Stimulated activated CD8-positive, alpha-beta memory T cell treated with anti-CD3 and anti-CD28 coated beads, Interleukin-12 subunit alpha, Interleukin-12 subunit beta, amount 100 ng/mL, for 1 hour (primary cell): ENCODE data around the gene EGFL7.

Experiments used
- DNase-seq: peaks from one replicate; pipeline ENCODE4 v3.0.0-alpha.2; 2020; ENCODE audit warnings: low read depth

The EGFL7 gene

DNA sequence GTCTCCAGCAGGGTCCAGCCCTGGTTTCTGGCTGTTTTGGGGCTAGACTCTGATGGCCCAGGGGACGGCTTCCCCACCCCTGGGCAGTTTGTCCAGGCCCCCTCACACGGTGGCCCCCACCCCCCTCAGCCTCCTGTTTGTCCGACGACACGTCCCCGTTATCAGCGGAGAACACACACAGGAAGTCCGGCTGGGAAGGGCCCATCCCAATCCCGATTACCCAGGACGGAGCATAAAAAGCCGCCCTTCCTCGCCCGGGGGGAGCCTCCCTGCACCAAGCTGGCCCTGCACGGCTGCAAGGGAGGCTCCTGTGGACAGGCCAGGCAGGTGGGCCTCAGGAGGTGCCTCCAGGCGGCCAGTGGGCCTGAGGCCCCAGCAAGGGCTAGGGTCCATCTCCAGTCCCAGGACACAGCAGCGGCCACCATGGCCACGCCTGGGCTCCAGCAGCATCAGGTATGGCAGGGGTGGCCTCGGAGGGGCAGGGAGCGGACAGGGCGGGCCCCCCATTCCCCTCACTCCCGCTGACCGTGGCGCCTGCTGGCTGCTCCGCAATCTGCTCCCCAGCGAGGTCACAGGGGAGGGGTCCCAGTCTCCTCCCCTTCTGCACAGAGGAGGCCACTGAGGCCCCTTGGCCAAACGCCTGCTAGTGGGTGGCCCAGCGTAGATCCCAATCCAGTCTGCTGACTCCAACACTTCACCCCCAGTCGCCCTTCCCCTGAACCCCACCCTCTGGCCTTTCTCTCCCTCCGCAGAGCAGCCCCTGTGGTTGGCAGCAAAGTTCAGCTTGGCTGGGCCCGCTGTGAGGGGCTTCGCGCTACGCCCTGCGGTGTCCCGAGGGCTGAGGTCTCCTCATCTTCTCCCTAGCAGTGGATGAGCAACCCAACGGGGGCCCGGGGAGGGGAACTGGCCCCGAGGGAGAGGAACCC lies at the start of gene EGFL7:
Gene EGFL7, plus strand, starts transcription at position 261 of the 926 bp plus-strand sequence. CDS start 5,367 bp downstream, outside the sequence.
- DNase-seq: no peak

DNA sequence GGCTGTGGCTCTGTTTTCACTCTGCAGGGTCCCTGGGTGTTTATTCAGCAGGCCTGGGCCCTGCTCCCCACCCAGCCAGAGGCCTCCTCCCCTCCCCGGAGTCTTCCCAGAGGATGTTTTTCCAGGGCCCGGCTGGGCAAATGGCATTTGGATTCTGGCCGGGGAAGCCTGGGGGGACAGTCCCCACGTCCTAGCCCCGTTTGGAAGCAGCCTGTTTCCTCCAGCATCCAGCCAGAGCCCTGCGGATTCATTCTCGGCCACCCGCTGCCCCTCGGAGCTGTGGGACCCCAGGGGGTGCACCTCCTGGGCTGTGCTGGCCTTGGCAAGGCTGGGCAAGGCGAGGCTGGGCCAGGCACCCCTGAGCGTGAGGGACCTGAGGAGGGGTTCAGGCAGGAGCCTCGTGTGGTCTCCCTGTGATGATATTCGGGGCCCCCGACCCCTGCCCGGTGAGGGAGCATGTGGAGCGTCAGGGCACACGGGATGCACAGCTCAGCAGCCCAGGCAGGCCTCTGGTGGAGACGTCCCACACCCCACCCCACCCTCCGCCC lies 48.8 kb upstream of the EGFL7 start:
- no peak for DNase-seq

DNA sequence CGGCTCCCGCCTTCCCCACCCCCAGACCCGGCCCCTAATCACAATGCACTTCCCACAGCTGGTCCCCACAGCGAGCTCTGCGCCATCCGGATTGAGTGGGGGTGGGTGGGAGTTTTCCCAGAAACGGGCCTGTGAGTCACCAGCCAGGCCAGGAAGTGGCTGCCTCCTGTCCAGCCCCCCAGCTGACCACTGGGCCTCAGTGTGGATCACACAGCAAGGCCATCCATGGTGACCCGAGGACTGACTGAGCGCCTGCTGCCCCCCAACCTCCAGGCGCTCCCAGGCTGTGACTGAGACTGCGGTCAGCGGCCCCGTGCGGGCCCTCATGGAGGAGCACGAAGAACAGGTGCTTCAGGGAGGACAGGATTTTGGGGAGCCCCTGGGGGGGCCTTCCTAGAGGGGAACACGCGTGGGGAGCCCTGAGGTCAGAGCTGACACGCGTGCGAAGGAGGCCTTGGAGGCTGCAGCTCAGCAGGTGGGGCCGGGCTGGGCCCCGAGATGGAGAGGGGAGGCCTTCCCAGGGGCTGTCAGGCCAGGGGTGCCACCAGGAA lies 48.3 kb upstream of the EGFL7 start:
- no peak for DNase-seq

DNA sequence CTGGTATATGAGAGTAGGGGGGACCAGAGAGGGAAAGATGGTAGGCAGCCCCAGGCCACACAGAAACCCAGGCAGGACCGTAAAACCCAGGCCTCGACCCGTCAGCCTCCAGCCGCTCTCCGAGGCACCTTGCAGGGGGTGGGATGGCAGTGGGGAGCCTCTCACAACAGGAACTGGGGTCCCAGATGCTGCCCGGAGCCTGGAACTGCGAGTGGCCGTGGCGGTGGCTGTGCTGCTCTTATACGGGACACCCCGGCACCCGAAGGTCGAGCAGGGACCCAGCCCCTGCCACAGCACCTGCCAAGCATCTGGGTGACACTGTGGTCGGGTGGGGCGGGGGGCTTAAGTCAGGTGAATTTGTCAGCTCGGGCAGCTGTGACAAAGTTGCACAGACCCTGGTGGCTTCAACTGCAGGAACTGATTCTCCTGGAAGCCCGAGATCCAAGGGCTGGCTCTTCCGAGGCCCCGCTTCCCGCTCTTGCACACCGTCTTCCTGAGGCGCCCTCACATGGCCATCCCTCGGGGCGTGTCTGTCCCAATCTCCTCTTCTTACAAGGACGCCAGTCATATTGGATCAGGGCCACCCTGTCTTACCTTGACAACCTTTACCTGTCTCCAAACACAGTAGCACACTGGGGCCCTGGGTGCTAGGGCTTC lies 47.6 kb upstream of the EGFL7 start:
- DNase-seq: no peak

DNA sequence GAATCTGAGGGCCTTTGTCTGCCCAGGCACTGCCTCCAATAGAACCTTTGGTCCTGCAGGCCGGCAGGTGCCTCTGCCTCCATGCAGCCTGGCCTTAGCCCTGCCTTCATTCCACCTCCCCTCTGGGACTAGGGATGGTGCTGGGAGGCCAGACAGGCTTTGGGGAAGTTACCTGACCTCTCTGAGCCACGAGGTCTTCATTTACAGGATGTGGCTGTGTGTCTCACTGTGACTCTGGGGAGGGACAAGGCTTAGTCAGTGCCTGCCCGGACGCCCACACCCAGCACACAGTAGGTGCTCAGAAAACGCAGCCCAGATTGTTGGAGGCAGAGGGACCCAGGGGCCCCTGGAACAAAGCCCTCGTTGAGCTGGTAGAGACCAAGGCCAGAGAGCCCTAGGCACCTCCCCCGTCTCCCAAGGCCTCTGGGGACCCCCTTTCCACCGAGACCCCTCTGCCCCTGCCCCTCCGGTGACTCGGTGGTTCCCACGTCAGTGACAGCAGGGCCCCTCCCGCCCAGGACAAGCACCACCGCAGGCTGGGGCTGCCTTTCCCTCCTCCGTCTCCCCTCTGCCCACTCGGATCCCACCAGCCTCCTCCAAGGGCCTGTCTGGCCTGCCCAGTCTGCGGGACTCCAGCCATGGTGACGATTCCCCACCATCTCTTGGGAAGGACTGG lies 46.9 kb upstream of the EGFL7 start:
- no peak for DNase-seq

DNA sequence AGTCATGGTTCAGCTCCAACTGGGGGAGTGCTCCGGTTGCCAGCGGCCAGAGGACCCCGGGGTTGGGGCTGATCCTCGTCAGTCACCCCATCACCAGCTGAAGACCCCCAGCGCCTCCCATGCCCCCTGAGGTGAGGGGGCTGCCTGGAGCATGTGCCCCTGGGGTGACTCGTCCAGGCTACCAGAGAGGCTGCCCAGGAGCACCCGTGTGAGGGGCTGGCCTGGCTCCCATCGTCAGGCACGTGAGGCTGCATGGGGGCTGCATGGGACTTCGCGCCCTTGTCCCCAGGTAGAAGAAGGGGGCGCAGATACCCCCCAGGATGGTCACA lies 46.4 kb upstream of the EGFL7 start:
- no peak for DNase-seq

DNA sequence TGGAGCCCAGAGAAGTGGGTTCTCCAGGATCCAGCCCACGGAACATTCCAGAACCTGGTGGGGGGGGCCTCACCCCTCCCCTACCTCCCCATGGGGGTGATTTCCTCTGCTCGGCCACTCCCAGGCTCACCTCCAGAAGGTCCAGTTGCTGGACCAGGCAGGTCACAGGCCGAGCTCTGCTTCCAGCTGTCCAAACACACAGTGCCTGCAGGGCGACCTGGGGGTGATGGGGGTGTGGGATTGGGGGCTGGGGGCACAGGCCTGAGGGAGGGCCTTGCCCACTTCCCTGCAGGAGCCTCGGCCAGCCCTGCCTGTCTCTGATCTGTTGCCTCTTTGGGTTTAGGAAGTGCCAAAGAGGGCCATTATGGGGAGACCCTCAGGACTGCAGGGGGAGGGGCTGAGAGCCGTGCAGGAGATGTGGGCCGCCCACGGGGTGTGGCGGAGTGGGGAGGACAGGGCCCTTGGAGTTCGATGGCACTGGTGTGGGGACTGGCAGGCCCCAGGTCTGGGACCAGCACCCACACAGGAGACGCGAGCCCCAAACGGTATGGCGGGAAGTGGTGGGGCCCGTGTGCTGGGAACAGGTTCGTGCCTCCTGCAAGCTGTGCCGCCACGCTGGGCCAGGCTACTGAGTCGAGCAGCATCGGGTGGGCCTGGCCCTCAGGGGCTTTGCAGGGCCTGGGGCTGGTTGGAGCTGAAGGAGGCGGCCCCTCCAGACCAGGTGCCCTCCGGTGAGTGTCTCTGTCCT lies 45.6 kb upstream of the EGFL7 start:
- DNase-seq: no peak

DNA sequence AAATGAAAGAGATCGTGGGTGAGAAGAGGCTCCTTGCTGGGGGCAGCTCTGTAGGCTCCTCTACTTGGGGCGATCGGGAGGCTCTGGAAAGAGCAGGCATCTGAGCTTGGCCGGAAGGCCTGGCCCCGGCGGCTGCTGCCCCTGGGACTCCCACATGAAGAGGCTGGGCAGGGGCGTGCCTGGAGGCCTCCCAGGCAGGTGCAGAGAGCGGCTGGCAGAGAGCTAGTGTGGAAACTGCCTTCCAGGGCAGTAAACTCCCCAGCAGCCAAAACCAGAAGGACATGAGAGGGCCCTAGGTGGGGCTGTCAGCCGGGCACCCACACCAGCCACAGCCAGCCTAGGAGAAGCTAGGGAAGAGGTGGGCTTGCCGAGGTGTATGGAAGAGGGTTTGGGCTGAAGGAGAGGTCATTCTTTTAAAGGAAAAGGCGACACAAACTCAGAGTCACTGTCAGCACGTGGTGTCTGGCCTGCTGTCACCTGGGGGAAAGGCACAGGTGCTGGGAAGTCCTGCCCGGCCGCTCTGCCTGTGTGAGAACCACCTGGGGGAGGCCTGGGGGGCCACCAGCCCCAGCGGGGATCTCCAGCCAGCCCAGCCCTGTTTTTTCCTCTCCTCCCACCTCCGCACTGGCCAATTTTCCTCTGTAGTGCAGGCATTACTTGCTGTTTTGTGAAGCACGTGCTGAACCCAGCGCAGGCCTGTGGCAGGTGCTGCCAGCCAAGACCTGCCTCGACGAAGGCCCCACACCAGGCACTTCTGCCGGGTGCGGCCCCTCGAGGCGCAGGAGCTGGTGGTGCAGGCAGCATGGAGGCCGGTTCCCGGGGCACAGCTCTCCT lies 44.8 kb upstream of the EGFL7 start:
- no peak for DNase-seq

DNA sequence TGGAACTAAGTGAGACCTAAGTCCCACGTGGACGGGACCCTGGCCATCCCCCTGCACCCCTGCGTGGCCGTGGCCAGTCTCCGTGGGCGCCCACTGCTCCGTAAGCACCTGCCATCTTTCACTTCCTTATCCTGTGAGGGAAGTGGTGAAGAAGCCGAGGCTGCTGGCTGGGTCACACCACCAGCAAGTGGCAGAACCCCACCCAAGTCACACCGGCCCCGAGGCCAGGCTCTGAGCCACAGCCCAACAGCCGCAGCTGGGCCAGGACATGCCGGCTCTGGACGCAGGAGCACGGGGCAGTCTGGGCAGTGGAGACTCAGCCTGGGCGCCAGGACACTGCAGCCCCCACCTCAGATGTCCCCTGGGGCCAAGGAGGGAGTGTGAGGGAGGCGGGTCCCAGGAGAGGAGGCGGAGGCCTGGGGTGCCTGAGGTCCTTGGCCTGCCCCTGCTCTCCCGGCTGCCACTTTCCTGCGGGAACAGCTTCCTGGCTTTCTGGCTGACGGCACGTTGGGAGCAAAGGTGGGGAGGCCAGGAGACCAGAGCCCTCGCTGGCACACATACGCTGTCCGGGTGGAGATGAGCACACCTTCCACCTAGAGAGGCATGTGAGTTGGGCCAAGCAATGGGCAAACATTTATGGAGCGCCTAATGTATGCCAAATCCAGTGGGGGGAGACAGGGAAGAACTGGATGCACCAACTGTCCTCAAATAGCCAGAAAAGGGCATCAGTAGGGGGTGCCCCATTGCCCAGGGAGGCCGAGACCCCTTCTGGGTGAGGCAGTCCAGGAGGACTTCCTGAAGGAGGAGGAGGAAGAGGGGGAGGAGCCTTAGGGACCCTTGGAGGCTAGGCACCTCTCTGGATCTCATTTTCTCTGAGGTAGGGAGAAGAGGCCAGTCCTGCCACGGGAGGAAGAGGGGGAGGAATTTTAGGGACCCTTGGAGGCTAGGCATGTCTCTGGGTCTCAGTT lies 43.9 kb upstream of the EGFL7 start:
- DNase-seq: no peak

DNA sequence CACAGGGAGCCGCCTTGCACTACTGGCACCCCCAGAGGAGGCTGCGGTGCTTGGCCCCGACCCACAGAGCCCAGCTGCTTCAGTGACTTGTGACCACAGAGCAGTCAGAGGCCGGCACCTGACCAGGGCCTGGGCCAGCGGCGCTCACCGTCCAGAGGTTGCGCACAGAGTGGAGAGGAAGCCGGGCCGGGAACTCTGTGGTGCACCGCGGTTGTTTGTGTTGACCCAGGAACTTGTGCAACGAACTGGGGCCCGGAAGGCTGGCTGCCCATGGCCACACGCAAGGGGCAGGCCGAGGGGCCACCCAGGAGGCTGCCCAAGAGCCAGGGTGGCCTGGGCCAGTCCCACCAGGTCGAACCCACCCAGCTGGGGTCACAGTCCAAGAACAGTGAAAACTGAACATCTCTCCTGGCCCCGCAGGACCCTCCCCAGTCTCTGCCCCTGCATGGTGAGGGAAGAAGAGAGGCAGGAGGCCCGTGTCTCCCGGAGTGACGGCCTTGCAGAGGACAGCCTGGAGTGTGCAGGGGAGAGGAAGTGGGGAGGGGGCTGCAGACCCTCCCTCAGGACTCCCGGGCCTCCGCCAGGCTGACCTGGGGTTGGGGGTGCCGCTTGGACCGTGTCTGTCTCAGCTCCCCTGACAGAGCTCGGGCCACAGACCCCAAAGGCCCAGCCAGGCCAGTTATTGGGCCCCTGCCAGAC lies 42.8 kb upstream of the EGFL7 start:
- no peak for DNase-seq

DNA sequence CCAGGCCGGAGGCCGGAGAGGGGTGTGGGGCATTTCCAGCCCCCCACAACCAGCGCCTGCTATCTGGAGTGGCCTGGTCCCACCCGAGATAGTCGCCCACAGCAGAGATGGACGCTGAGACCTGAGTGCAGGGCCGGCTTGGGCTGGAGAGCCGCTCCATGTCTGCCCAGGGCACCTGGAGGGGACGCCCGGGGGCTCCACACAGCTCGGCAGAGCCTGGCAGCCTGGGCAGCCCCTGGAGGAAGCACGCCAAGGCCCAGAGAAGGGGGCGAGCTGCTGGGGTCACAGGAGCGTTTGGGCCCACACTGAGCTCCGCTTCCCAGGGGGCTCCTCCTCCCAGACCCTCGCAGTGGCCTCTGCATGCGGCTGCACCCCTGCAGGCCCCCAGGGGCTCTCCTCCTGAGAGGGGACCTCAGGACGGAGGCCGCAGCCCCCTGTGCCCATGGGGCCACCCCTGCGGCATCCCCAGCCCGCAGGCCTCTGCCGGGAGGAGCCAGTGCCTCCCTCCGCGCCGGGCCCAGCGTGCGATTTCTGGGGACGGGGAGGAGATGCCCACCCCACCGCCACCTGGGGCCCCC lies 42.2 kb upstream of the EGFL7 start:
- DNase-seq: no peak

DNA sequence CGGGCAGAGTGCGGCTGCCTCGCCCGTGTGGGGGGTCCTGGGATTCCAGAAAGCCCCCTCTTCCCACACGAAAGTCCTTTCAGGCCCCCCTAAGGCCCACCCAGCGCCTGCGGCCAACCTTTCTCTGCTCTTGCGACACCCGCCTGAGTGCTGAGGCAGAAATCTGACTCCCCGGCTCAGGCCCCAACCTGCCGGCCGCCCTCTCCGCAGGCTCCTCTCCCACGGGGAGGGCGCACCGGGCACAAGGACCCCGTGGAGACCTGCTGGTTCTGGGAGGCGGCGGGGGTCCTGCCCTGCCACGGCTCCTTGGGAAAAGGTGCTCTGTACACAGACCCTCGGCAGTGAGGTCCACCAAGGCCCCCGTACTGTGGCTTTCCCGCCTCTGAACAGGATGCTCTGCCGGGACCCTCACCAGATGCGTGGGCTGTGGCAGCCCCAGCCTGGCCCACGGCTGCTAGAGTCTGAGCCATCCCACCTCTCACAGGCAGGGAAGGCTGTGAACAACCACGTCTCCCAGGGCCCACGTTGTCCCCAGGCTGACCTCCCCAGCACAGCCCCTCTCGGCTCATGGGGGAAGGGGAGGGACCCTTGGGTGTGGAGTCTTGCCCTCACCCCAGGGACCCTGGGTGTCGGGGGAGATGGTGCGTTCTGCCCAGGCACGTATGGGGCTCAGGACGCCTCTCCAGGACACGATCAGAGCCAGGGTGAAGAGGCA lies 41.5 kb upstream of the EGFL7 start:
- DNase-seq: no peak

DNA sequence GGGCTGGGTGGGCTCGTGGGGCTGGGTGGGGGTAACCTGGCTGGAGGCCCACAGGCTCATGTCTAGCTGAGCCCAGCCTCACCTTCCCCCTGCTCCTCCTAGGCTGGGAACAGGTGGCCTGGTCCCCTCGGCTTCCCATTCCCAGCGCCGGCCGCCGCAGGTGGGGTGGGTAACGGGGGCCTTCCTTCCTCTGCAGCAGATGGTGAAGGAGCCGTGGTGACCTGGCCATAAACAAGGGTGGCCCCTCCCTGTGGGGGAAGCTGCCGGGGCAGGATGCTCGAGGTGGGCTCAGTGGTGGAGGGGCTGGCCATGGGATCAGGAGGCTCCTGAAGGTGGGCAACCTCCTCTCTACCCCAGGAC lies 41.0 kb upstream of the EGFL7 start:
- no peak for DNase-seq

DNA sequence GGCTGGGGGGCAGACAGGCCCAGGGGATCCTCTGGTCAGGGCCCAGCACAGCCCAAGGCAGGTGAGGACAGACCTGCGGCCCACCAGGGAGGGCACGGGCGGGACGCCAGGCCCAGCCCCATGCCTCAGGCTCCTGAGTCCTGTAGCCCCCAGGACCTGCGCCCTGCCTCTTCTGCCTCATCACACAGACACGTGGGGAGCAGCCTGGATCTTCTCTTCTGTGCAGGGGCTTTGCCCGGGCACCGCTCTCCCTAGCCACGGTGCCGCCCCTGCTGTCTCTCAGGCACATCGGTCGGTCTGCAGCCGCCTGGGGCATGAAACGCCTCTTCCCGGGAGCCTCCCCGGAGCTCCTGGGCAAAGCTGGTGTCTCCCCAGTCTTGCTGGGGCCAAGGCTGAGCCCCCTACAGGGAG lies 40.2 kb upstream of the EGFL7 start:
- no peak for DNase-seq

DNA sequence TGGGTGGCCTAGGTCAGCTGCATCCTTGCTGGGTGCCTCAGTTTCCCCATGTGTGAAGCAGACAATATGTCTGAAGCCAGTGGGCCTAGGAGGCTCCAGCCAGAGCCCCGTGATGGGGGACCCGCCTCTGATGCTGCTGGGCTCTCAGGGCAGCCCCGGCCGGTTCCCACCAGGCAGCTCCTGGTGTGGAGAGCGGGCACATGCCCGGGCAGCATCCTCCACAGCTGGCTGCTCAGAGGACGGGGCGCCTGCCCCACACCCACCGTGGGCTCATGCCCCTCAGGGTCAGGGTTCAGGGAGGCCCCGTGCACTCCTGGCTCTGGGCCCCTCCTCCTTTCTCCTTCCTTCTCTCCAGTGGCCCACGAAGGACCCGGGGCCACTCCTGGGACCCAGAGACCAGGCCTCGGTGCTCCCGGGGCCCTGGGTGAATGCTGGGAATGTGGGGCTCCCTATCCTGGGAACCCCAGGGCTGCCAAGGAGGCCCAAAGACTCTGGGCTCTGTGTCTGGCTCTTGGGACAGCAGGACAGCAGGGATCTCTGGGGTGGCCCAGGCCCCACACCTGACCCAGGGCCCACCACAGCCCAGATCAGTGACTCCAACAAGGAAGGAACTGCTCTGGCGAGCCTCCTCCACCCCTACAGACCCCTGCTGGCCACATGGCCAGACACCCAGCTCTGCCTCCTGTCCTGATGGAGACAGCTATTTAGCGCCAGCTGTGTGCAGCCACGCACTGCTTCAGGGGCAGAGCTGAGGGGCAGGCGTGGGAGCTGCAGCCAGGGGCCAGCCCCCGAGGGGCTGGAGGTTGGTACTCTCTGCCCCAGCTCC lies 39.5 kb upstream of the EGFL7 start:
- DNase-seq: no peak

DNA sequence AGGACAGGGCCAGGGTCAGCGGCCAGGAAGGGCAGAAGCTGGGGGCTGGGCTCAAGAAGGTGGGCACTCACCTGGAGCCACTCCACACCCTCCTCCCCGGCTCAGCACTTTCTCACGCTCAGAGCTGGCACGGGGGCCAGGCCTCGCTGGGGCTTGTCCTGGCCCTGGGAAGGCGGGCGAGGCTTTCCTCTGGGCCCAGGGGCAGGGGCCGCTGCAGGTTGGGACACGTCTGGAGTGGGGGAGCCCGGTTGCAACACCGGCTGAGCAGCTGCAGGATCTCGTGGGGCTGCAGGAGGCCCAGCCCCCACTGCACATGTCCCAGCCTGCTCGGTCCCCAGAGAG lies 38.9 kb upstream of the EGFL7 start:
- DNase-seq: no peak
